ENCODE measurements around the gene VASH1. TPM values are rescaled to one million over a fixed set of nuclear protein-coding genes. Genes with fewer than 3 reads are reported as not detected.

Gene VASH1
- total RNA-seq, 1 experiment from 2014 or later: 5.2 TPM

DNA sequence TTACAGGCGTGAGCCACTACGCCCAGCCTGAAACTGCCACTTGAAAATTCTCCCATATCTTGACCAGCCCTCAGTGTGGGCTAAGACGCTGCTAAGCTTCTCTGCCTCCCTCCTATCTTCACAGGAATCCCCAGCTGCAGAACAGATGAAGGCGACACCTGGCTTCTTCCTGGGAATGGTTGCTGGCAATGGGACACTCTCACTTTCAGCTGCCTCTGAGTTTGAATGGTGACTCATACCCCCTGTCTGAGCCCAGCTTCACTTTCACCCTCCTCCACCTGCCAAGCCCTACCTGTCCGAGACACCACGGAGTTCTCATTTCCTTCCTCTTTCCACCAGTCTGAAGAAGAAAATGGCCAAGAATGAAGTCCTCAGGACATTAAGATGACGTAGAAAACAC is 18.3 kb upstream of the VASH1 start:
- intact Hi-C loops (cut with micrococcal nuclease; ENCODE audit: unreplicated experiment): no loop called here
- DNase-seq (ENCODE audit: low read depth, low spot score): no peak
- POLR2A ChIA-PET: no interaction called here
- Histone ChIP-seq H3K4me1 (ENCODE audit: control insufficient read depth, insufficient read depth, low read length) (no peaks in the 10 kb centered on the region), H3K36me3 (ENCODE audit: control insufficient read depth, insufficient read depth, low read length) (no peaks in the 10 kb centered on the region), H3K9me3 (ENCODE audit: control insufficient read depth, insufficient read depth, low read depth, low read length) (peaks cover 7% of the 10 kb centered on the region; the same call in 1 of the 2 replicates), H3K27ac (ENCODE audit: low read length) (no peak overlapping the region), H3K27me3 (ENCODE audit: control insufficient read depth, insufficient read depth, low read length) (no peaks in the 10 kb centered on the region), H3K4me3 (ENCODE audit: low read depth in 2 of 2, low read length in 2 of 2) (no peak overlapping the region)
- in situ Hi-C loops (cut with HindIII; ENCODE audit: low pct_unique_long_range_greater_than_20kb, low sequenced_read_pairs): no loop called here
- CTCF ChIA-PET: interaction anchor here (0.6 kb wide), 1 partner anchor 31 kb away, joined by 4 read pairs; no protein-coding TSS in a partner anchor
- no peak for TF ChIP-seq POLR2AphosphoS5 (IDR thresholded peaks at IDR 0.05; ENCODE audit: low read depth, low read length)
- TF ChIP-seq SIN3A (IDR thresholded peaks at IDR 0.05; ENCODE audit: borderline replicate concordance, insufficient read depth, low read depth, low read length): no peak
- no peak for TF ChIP-seq TCF7L2 (IDR thresholded peaks at IDR 0.05; ENCODE audit: low read depth, low read length)
- TF ChIP-seq, protein P1, sequence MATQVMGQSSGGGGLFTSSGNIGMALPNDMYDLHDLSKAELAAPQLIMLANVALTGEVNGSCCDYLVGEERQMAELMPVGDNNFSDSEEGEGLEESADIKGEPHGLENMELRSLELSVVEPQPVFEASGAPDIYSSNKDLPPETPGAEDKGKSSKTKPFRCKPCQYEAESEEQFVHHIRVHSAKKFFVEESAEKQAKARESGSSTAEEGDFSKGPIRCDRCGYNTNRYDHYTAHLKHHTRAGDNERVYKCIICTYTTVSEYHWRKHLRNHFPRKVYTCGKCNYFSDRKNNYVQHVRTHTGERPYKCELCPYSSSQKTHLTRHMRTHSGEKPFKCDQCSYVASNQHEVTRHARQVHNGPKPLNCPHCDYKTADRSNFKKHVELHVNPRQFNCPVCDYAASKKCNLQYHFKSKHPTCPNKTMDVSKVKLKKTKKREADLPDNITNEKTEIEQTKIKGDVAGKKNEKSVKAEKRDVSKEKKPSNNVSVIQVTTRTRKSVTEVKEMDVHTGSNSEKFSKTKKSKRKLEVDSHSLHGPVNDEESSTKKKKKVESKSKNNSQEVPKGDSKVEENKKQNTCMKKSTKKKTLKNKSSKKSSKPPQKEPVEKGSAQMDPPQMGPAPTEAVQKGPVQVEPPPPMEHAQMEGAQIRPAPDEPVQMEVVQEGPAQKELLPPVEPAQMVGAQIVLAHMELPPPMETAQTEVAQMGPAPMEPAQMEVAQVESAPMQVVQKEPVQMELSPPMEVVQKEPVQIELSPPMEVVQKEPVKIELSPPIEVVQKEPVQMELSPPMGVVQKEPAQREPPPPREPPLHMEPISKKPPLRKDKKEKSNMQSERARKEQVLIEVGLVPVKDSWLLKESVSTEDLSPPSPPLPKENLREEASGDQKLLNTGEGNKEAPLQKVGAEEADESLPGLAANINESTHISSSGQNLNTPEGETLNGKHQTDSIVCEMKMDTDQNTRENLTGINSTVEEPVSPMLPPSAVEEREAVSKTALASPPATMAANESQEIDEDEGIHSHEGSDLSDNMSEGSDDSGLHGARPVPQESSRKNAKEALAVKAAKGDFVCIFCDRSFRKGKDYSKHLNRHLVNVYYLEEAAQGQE (IDR thresholded peaks at IDR 0.05; ENCODE audit: insufficient read depth in 1 of 2, low read depth in 2 of 2, low read length in 1 of 2): no peak
- TF ChIP-seq, protein P2, sequence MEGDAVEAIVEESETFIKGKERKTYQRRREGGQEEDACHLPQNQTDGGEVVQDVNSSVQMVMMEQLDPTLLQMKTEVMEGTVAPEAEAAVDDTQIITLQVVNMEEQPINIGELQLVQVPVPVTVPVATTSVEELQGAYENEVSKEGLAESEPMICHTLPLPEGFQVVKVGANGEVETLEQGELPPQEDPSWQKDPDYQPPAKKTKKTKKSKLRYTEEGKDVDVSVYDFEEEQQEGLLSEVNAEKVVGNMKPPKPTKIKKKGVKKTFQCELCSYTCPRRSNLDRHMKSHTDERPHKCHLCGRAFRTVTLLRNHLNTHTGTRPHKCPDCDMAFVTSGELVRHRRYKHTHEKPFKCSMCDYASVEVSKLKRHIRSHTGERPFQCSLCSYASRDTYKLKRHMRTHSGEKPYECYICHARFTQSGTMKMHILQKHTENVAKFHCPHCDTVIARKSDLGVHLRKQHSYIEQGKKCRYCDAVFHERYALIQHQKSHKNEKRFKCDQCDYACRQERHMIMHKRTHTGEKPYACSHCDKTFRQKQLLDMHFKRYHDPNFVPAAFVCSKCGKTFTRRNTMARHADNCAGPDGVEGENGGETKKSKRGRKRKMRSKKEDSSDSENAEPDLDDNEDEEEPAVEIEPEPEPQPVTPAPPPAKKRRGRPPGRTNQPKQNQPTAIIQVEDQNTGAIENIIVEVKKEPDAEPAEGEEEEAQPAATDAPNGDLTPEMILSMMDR (IDR thresholded peaks at IDR 0.05): no peak
- no peak for ATAC-seq
- no TSS peak for BruUV-seq (replicated peaks)

DNA sequence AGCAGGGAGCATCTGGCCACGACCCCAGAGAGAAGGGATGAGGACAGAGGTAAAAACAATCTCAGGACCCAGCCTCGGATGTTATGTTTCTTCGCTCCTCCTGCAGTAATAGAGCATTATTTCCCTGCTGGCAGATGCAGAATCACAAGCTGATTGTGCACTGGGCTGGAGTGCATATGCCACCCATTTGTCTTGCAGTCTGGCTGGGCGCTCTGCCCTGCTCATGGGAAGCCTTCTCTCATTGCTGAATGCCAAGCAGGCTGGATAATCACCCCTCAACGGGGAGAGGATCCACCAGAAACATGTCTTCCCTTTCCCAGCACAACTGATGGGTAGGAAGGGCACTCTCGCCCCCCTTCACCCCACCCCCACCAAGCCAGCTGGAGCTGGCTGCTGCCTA is 8.5 kb upstream of the VASH1 start:
- in situ Hi-C loops (cut with HindIII; ENCODE audit: low pct_unique_long_range_greater_than_20kb, low sequenced_read_pairs): no loop called here
- 0 out of 2 replicates have a peak, but pooled peaks have one; percentile 58 for ATAC-seq
- TF ChIP-seq TCF7L2 (IDR thresholded peaks at IDR 0.05; ENCODE audit: low read depth, low read length) (no peak), SIN3A (IDR thresholded peaks at IDR 0.05; ENCODE audit: borderline replicate concordance, insufficient read depth, low read depth, low read length) (no peak), POLR2AphosphoS5 (IDR thresholded peaks at IDR 0.05; ENCODE audit: low read depth, low read length) (no peak)
- TF ChIP-seq, protein P1 (IDR thresholded peaks at IDR 0.05; ENCODE audit: insufficient read depth in 1 of 2, low read depth in 2 of 2, low read length in 1 of 2): no peak
- TF ChIP-seq, protein P2 (IDR thresholded peaks at IDR 0.05): no peak
- H3K4me1 ChIP-seq (ENCODE audit: control insufficient read depth, insufficient read depth, low read length): no peaks in the 10 kb centered on the region
- intact Hi-C loops (cut with micrococcal nuclease; ENCODE audit: unreplicated experiment): no loop called here
- no peaks in the 10 kb centered on the region for H3K27me3 ChIP-seq (ENCODE audit: control insufficient read depth, insufficient read depth, low read length)
- BruUV-seq (replicated peaks): no TSS peak
- no peak overlapping the region for H3K4me3 ChIP-seq (ENCODE audit: low read depth in 2 of 2, low read length in 2 of 2)
- CTCF ChIA-PET: no interaction called here
- DNase-seq (ENCODE audit: low read depth, low spot score): no peak
- H3K27ac ChIP-seq (ENCODE audit: low read length): no peak overlapping the region
- no peaks in the 10 kb centered on the region for H3K9me3 ChIP-seq (ENCODE audit: control insufficient read depth, insufficient read depth, low read depth, low read length)
- no peaks in the 10 kb centered on the region for H3K36me3 ChIP-seq (ENCODE audit: control insufficient read depth, insufficient read depth, low read length)
- POLR2A ChIA-PET: no interaction called here
